Epidermal melanocyte (primary cell): ENCODE data around the gene RECK.
A peak's percentile ranks its signal among the peaks of the same experiment; 100 is the strongest.
"Not testable (repeated sequence)": the region's sequence is repeated elsewhere in the genome, so short reads cannot be mapped to it uniquely, and the experiment has no call there.

Experiments
- DNase-seq: peaks from one replicate; pipeline ENCODE4 v3.0.0; 2011; ENCODE audit warnings: low spot score; ENCODE audit not compliant: insufficient read length

RECK gene

GRCh38 chr9:36110434-36110833 lies 73.7 kb downstream of the RECK start:
- no peak for DNase-seq

DNA sequence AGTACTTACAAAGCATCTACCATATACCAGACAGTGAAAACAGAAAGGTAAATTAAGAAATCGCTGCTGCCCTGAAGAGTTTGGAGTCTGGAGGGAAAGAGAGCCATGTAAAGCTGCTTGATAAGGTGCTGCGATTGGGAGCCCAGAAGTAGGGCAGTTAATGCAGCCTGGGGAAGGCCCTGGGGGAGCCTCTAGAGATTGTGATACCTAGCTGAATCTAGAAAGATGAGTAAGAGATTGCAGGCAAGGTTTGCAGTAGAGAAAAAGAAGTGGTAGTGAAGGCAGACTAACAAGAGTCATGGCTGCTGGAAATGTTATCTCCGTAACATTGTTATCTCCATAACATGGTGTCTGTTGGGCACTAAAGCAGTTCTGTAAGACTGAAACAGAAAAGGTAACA lies 75.8 kb downstream of the RECK start:
- DNase-seq: no peak

DNA sequence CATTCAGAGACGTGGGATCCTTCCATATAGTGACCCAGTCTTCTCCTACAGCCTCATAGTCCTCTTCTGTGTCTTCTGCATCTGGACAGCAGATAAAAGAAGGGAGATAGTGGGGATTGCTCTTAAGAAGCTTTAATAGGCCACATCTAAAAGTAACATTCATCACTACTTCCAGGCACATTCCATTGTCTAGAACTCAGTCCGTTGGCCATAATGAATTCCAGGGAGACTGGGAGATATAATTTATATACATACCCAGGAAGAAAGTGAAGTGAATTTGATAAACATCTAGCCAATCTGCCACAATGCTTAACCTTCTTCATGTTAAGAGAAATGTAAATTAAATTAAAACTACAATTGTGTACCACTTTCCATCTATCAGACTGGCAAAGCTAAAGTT lies 77.3 kb downstream of the RECK start:
- no peak for DNase-seq

GRCh38 chr9:36116593-36116992 lies 79.9 kb downstream of the RECK start:
- no peak for DNase-seq

- DNase-seq: no peak
Measured at GRCh38 chr9:36118201-36118600, 81.5 kb downstream of the RECK start.

- DNase-seq: no peak
Measured at GRCh38 chr9:36118706-36119105, 82.0 kb downstream of the RECK start.

DNA sequence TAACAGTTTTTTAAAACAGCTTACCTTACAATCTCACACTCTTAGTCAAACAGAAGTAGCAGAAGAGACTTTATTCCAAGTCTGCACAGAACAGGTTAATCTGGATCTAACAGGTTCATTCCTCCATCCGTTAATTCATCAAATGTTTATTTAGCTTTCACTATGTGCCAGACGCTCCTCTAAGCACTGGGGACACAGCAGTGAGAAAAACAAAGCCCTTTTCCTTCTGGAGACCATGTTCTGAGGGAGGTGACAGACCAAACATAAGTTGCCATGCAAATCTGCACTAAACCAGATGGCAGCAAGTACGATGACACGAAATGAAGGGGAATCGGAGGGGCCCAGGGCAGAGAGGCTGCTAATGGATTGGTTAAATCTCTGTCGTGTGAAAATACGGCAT lies 82.8 kb downstream of the RECK start:
- no peak for DNase-seq

GRCh38 chr9:36120705-36121104 lies 84.0 kb downstream of the RECK start:
- no peak for DNase-seq

GRCh38 chr9:36121971-36122370 lies 85.3 kb downstream of the RECK start:
- DNase-seq: no peak

- DNase-seq: no peak
Measured at GRCh38 chr9:36123515-36123914, 86.8 kb downstream of the RECK start.

GRCh38 chr9:36125062-36125855 lies 88.5 kb downstream of the RECK start:
- DNase-seq: no peak

DNA sequence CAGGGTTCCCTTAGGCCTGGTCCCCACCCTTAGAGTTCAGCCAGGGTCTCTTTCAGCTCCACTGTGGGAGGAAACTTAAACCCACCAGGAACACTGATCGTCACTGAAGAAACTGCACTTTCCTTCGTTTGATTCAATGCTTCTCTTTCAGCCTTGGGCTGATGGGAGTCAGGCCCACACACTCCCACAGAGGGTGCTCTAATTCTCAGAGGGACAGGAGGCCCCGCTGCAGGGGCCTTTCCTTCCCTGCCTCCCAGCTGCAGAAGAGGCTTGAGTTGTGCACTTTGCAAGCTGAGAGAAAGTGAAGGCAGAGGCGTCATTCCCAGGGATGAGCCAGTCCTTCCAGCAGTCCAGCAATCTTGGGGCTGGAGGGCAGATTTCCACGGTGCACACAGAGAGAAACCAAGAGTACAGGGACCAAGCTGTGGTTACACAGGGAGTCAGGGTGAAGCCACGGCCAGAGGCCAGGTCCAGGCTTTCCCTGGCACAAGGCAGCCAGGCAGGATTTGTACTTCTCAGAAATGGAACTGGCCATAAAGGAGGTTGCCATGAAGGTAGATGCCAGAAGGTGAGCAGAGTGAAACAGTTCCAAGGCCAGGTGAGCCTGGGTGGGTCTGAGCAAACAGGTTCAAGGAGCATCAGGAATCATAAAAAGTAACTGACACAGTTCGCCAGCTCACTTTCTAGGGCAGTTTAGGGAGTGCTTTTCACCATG lies 89.5 kb downstream of the RECK start:
- no peak for DNase-seq

- DNase-seq: no peak
Measured at GRCh38 chr9:36127652-36128244, 91.0 kb downstream of the RECK start.

GRCh38 chr9:36128349-36128748 lies 91.6 kb downstream of the RECK start:
- no peak for DNase-seq

- no peak for DNase-seq
Measured at GRCh38 chr9:36129139-36129538, 92.4 kb downstream of the RECK start.

DNA sequence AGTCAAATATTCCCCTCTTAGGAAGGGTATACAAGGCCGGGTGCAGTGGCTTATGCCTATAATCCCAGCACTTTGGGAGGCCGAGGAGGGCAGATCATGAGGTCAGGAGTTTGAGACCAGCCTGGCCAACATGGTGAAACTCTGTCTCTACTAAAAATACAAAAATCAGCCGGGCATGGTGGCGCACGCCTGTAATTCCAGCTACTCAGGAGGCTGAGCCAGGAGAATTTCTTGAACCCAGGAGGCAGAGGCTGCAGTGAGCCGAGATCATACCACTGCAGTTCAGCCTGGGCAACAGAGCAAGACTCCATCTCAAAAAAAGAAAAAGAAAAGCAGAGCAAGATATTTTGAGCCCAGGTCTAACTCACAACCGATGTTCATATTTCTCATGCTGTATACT lies 95.0 kb downstream of the RECK start:
- not testable (repeated sequence) for DNase-seq

GRCh38 chr9:36132086-36132485 lies 95.4 kb downstream of the RECK start:
- no peak for DNase-seq

DNA sequence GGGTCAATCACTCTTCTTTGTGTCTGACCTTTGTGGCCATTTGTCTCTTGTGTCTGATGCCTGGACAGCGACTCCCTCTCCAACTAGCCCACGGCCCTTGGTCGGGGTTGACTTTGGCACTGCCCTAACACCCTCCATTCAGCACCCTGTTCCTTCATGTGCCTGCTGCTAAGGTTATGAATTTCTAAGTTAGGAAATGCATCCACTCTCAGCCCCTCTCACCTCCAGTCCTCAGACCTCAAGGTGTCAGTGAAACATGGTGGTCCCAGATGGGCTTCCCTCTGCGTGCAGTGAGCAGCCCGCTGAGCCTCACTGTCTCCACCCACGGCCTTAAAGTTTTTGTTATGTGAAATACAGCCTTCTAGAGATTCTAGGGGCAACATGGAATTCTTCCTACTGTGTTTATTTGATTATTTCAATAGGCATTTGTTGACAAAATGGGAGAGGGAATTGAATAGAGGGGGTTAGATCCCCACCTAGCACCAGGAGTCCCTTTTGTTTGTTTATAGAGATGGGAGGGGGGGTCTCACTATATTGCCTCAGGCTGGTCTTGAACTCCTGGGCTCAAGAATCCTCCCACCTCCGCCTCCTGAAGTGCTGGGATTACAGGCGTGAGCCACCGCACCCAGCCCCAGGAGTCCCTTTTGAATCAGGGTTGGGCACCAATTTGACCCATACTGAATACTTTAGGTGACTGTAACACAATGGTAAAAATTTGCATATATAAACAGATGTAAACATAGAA lies 98.2 kb downstream of the RECK start:
- DNase-seq: no peak

- DNase-seq: no peak
Measured at GRCh38 chr9:36135741-36136271, 99.1 kb downstream of the RECK start.

DNA sequence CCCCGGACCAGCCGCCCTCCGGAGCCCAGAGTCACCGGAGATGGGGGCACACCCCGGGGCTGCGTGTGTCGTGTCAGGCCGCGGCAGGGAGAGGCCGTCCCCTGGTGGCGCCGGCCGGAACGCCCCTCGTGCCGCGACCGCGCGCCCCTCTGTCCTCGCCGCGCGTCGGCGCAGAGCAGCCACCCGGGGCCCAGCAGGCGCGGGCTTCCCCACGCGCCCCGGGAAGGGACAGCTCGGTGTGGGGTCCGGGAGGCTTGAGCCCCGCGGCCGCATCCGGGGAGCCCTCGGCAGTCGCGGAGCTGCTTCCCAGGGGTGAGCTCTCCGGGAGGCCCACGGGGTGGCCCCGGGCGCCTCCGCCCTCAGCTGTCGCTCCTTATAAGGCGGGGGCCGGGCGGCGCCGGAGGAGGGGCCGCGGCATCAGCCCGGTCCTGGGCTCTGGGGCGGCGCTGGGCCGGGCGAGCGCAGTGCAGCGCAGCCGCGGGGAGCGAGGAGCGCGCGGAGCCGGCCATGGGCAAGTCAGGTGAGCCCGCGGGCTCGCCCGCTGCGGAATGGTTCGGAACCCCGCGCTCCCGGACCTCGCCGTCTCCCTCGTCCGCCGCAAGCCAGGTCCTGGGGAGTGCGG lies 99.7 kb downstream of the RECK start, which contains the start of gene GLIPR2:
GLIPR2 (plus strand) TSS at position 462 of the 622 bp plus-strand sequence; CDS start at position 508, 46 bp downstream.
- DNase-seq: peak; percentile 66

GRCh38 chr9:36136894-36137391 lies 100.2 kb downstream of the RECK start:
- no peak for DNase-seq
